ENCODE data around the gene SHC3. TPM values are rescaled to one million over a fixed set of nuclear protein-coding genes. Genes with fewer than 3 reads are reported as not detected.

Gene SHC3
- total RNA-seq, 1 donor from 2014 or later: 0.83 TPM

- no peak overlapping the region for H3K27ac Mint-ChIP-seq (ENCODE audit: unreplicated experiment)
- DNase-seq: no peak
- peaks cover 12% of the 10 kb centered on the region for H3K36me3 Mint-ChIP-seq (ENCODE audit: unreplicated experiment)
- no peak overlapping the region for H3K4me3 Mint-ChIP-seq (ENCODE audit: unreplicated experiment)
- H3K9me3 Mint-ChIP-seq (ENCODE audit: unreplicated experiment): peaks cover 7% of the 10 kb centered on the region
- H3K27me3 Mint-ChIP-seq (ENCODE audit: unreplicated experiment): peaks cover 4% of the 10 kb centered on the region
- TF ChIP-seq, protein P1, sequence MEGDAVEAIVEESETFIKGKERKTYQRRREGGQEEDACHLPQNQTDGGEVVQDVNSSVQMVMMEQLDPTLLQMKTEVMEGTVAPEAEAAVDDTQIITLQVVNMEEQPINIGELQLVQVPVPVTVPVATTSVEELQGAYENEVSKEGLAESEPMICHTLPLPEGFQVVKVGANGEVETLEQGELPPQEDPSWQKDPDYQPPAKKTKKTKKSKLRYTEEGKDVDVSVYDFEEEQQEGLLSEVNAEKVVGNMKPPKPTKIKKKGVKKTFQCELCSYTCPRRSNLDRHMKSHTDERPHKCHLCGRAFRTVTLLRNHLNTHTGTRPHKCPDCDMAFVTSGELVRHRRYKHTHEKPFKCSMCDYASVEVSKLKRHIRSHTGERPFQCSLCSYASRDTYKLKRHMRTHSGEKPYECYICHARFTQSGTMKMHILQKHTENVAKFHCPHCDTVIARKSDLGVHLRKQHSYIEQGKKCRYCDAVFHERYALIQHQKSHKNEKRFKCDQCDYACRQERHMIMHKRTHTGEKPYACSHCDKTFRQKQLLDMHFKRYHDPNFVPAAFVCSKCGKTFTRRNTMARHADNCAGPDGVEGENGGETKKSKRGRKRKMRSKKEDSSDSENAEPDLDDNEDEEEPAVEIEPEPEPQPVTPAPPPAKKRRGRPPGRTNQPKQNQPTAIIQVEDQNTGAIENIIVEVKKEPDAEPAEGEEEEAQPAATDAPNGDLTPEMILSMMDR (IDR thresholded peaks at IDR 0.05; ENCODE audit: partially characterized antibody, unreplicated experiment): no peak
- H3K4me1 Mint-ChIP-seq (ENCODE audit: low read depth, unreplicated experiment): peaks cover 19% of the 10 kb centered on the region
Observed at GRCh38 chr9:88959727-88960469, 218.7 kb downstream of the SHC3 start.

DNA sequence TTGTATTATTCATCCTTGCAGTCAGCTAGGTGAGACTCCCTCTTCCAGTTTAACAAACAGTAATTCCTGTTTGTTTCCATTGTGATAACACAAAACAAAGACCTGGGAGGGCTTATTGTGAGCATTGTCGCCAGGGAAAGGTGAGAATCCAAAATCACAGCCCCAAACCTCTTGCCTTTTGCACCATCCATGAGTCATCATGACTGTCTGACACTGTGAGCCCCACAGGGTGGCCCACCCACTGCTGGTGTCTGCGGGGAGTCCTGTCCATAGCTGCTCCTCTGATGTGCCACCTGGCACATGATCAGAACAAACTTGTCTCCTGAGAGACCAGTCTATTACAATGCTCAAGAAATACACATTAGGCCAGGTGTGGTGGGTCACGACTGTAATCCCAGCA, 221.1 kb downstream of the SHC3 start:
- no peak overlapping the region for H3K27ac Mint-ChIP-seq (ENCODE audit: unreplicated experiment)

More for the DNA sequence above, 221.1 kb downstream of the SHC3 start:
- Mint-ChIP-seq H3K27me3 (ENCODE audit: unreplicated experiment) (peaks cover 6% of the 10 kb centered on the region), H3K9me3 (ENCODE audit: unreplicated experiment) (peaks cover 7% of the 10 kb centered on the region), H3K36me3 (ENCODE audit: unreplicated experiment) (peaks cover 12% of the 10 kb centered on the region), H3K4me1 (ENCODE audit: low read depth, unreplicated experiment) (peaks cover 19% of the 10 kb centered on the region), H3K4me3 (ENCODE audit: unreplicated experiment) (no peak overlapping the region)
- no peak for DNase-seq
- TF ChIP-seq, protein P1 (IDR thresholded peaks at IDR 0.05; ENCODE audit: partially characterized antibody, unreplicated experiment): no peak

Other genes starting within 250 kb of the SHC3 start
- gene S1PR3, start 187.3 kb downstream of the SHC3 start, total RNA-seq (ENCODE audit: unreplicated experiment): 2.9 TPM
- gene CKS2, start 132.4 kb upstream of the SHC3 start, total RNA-seq (ENCODE audit: unreplicated experiment): 48.7 TPM
- gene SECISBP2, start 139.7 kb upstream of the SHC3 start, total RNA-seq (ENCODE audit: unreplicated experiment): 86.4 TPM

Measured in glutamatergic neuron (in vitro differentiated cells).